GM21447 (cell line): Measurements from ENCODE around the gene PAK2.
A peak's percentile ranks its signal among the peaks of the same experiment; 100 is the strongest.
"Not testable (repeated sequence)": the region's sequence is repeated elsewhere in the genome, so short reads cannot be mapped to it uniquely, and the experiment has no call there.

Experiments
- ATAC-seq: cut with Tn5 transposase; IDR thresholded peaks from one replicate; pipeline ENCODE4 v1.9.1; 2021; ENCODE audit not compliant: unreplicated experiment

PAK2 gene

GRCh38 chr3:196735751-196736150, 3.9 kb upstream of the PAK2 start:
- no peak for ATAC-seq

GRCh38 chr3:196736670-196737374, 2.8 kb upstream of the PAK2 start:
- no peak for ATAC-seq

GRCh38 chr3:196737655-196738054, 2.0 kb upstream of the PAK2 start:
- ATAC-seq: no peak

GRCh38 chr3:196740481-196741248, 1.0 kb downstream of the PAK2 start:
- peak; percentile 6 for ATAC-seq

GRCh38 chr3:196741249-196741889, 1.7 kb downstream of the PAK2 start:
- ATAC-seq: no peak

- not testable (repeated sequence) for ATAC-seq
Measured at GRCh38 chr3:196743569-196743968, 3.9 kb downstream of the PAK2 start.

GRCh38 chr3:196749125-196749524, 9.5 kb downstream of the PAK2 start:
- no peak for ATAC-seq

GRCh38 chr3:196753201-196753600, 13.5 kb downstream of the PAK2 start:
- ATAC-seq: no peak

- no peak for ATAC-seq
Measured at GRCh38 chr3:196754091-196754981, 14.7 kb downstream of the PAK2 start.

GRCh38 chr3:196756732-196757131, 17.1 kb downstream of the PAK2 start:
- ATAC-seq: no peak

- ATAC-seq: no peak
Measured at GRCh38 chr3:196757876-196758739, 18.5 kb downstream of the PAK2 start.

- no peak for ATAC-seq
Measured at GRCh38 chr3:196763179-196763578, 23.5 kb downstream of the PAK2 start.

- no peak for ATAC-seq
Measured at GRCh38 chr3:196765454-196765853, 25.8 kb downstream of the PAK2 start.

- no peak for ATAC-seq
Measured at GRCh38 chr3:196771067-196771466, 31.4 kb downstream of the PAK2 start.

- ATAC-seq: no peak
Measured at GRCh38 chr3:196772102-196772501, 32.4 kb downstream of the PAK2 start.

GRCh38 chr3:196772897-196773296, 33.2 kb downstream of the PAK2 start:
- no peak for ATAC-seq

GRCh38 chr3:196774191-196774820, 34.6 kb downstream of the PAK2 start:
- ATAC-seq: no peak

GRCh38 chr3:196774848-196775422, 35.3 kb downstream of the PAK2 start:
- no peak for ATAC-seq

- ATAC-seq: no peak
Measured at GRCh38 chr3:196775938-196776337, 36.3 kb downstream of the PAK2 start.
